Stimulated activated naive B cell treated with anti-CD40 and anti-IgM and Interleukin-4, amounts not matched to agents 10 μg/mL and 1 μg/mL and 100 μg/mL, for 72 hours (primary cell): Measurements from ENCODE around the gene OR10A2.

Experiments
- ATAC-seq, 2 donors: fragments of 150-1000 bp; cut with Tn5 transposase; replicated peaks; 2 replicates each; pipeline ENCODE4 v1.10.0; 2021; ENCODE audit warnings: moderate library complexity in 1 of 2
- DNase-seq: peaks from one replicate; pipeline ENCODE4 v3.0.0; 2021
- H3K27ac Mint-ChIP-seq: one replicate; pipeline ENCODE4 v1.8.0; 2022; ENCODE audit warnings: mild to moderate bottlenecking, mixed read lengths
- H3K27me3 Mint-ChIP-seq, 2 donors: one replicate each; pipeline ENCODE4 v1.8.0; 2022; ENCODE audit warnings: mixed read lengths in 2 of 2
- H3K36me3 Mint-ChIP-seq, 2 donors: one replicate each; pipeline ENCODE4 v1.8.0; 2022; ENCODE audit warnings: mixed read lengths in 2 of 2, mild to moderate bottlenecking in 1 of 2
- H3K4me1 Mint-ChIP-seq, 2 donors: one replicate each; pipeline ENCODE4 v1.8.0; 2022; ENCODE audit warnings: mixed read lengths in 2 of 2, mild to moderate bottlenecking in 1 of 2
- H3K4me3 Mint-ChIP-seq, 2 donors: one replicate each; pipeline ENCODE4 v1.8.0; 2022; ENCODE audit warnings: mild to moderate bottlenecking in 2 of 2, mixed read lengths in 2 of 2, moderate library complexity in 1 of 2
- H3K9me3 Mint-ChIP-seq, 2 donors: one replicate each; pipeline ENCODE4 v1.8.0; 2022; ENCODE audit warnings: mixed read lengths in 2 of 2, mild to moderate bottlenecking in 1 of 2

The OR10A2 gene, protein sequence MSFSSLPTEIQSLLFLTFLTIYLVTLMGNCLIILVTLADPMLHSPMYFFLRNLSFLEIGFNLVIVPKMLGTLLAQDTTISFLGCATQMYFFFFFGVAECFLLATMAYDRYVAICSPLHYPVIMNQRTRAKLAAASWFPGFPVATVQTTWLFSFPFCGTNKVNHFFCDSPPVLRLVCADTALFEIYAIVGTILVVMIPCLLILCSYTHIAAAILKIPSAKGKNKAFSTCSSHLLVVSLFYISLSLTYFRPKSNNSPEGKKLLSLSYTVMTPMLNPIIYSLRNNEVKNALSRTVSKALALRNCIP

DNA sequence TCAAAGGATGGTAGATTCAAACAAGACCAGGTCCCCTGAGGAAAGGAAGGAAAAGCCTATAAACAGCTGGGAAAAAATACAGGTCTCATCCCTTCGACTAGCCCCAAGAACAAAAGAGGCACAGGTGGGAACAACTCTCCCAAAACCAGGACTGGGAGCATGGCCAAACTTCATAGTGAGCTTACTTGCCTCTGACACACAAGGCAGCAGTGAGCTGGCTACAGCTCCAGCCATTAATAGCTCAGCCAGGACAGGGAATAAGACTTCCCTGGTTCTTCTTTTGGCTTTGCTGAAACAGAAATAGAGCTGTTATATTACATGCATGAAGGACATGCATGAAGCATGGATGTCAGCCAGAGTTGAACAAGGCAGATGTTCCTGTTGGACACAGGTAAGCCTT, at the start of gene OR10A2:
OR10A2 (plus strand) TSS at position 97 of the 400 bp plus-strand sequence. CDS start 6,698 bp downstream, outside the sequence.
- Mint-ChIP-seq H3K4me3 (no peak within 1 kb of the TSS), H3K4me1 (no peaks in the 10 kb centered on the region), H3K9me3 (peaks cover 0 to 6% of the 10 kb centered on the region in 2 donors), H3K36me3 (peaks cover 0 to 4% of the 10 kb centered on the region in 2 donors), H3K27ac (no peak within 1 kb of the TSS), H3K27me3 (peaks cover 7 to 12% of the 10 kb centered on the region in 2 donors)
- ATAC-seq (no peak), DNase-seq (no peak)

DNA sequence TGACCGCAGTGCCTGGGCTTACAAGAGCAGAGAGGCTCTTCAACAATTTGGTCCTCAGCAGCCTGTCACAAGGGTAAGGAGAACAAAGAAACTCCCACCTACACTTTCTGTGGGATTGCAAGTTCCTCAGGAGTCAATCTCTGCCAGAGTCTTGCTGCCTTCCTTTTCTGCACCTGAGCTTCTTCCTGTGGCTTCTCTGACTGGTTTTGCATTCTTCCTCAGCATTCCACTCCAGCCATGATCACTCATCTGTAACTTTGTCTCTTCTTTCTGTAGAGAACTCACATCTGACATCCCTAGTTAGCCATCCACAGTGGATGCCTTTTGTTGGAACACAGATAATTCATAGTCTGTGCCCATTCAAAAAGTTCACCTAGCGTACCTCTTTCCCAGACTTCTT, 49.2 kb upstream of the OR10A2 start:
- no peak overlapping the region for H3K27ac Mint-ChIP-seq
- H3K4me1 Mint-ChIP-seq: peaks cover 0 to 4% of the 10 kb centered on the region in 2 donors
- H3K9me3 Mint-ChIP-seq: no peaks in the 10 kb centered on the region
- no peak overlapping the region for H3K4me3 Mint-ChIP-seq
- ATAC-seq (no peak), DNase-seq (no peak)
- H3K36me3 Mint-ChIP-seq: no peaks in the 10 kb centered on the region
- peaks cover 35 to 38% of the 10 kb centered on the region in 2 donors for H3K27me3 Mint-ChIP-seq

DNA sequence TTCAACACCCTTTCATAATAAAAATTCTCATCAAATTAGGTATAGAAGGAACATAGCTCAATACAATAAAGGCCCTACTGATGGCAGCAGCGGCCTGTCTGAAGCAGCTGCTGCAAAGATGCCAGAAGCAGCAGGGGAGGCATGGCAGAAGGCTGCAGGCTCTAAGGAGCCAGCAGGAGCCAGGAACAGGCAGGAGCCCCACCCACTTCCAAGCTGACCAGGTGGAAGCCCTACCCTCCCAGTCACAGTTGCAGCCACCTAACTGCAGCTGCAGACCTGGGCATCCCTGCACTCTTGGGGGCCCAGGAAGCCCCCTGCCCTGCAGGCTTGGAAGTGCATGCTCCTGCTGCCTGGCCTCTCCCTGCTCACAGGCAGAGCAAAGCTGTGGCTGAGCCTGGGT, 45.2 kb upstream of the OR10A2 start:
- Mint-ChIP-seq H3K9me3 (peaks cover 4 to 6% of the 10 kb centered on the region in 2 donors), H3K27me3 (peaks cover 20 to 23% of the 10 kb centered on the region in 2 donors), H3K36me3 (peaks cover 0 to 3% of the 10 kb centered on the region in 2 donors), H3K4me1 (no peaks in the 10 kb centered on the region), H3K4me3 (no peak overlapping the region), H3K27ac (no peak overlapping the region)
- DNase-seq (no peak), ATAC-seq (no peak)

DNA sequence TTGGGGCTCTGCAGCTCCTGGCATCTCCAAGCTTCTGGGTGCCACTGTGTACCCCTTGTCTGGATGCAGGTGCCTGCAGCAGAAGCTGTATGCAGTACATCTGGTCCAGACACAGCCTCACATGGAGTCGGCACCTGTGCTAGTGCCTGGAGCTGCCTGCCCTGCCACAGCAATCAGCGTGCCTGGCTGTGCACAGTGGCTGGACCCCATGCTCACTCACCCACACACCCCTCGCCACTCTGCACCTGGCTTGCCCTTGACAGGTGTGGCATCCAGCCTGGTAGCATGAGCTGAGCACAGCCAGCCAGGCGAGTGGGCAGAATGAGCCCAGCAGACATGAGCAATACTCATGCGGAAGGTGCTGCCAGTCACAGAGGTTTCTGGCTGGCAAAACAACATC, 43.9 kb upstream of the OR10A2 start:
- Mint-ChIP-seq H3K9me3 (peaks cover 4 to 6% of the 10 kb centered on the region in 2 donors), H3K4me1 (no peaks in the 10 kb centered on the region), H3K27me3 (peaks cover 11 to 16% of the 10 kb centered on the region in 2 donors), H3K27ac (no peak overlapping the region), H3K36me3 (peaks cover 0 to 3% of the 10 kb centered on the region in 2 donors), H3K4me3 (no peak overlapping the region)
- no peak for ATAC-seq
- no peak for DNase-seq

DNA sequence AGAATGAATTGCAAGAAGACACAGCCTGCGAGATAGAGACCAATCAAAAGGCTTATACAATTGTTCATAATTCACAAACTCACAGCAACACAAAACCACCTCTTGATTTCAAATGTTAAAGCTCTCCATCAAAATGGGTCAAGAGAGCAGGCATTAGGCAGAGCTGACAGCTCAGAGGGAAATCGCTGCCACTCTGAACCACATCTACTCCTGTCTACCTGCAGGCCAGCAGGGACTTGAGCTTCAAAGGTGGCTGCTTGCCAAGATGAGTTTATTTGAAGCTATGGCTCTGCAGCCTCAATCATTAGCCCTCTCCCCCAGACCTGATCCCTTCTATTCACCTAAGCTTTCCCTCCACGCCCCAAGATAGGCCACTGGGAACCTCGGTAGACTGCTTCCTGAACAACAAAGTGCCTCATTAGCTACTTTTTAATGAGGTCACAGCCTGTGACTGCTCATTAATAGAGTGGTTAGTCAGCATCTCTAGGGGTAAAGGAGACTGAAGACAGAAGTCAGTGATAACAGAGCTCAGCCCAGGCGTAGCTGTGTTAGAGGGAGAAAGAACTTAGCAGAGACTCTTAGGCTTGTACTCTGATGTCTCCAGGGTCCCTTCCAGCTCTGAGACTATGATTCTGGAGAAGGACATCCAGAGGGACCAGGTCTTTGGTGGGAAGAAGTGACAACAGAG, 38.6 kb upstream of the OR10A2 start:
- peaks cover 0 to 3% of the 10 kb centered on the region in 2 donors for H3K36me3 Mint-ChIP-seq
- H3K27ac Mint-ChIP-seq: no peak overlapping the region
- DNase-seq (no peak), ATAC-seq (no peak)
- no peak overlapping the region for H3K4me3 Mint-ChIP-seq
- H3K27me3 Mint-ChIP-seq: peaks cover 7 to 25% of the 10 kb centered on the region in 2 donors
- peaks cover 4 to 5% of the 10 kb centered on the region in 2 donors for H3K9me3 Mint-ChIP-seq
- no peaks in the 10 kb centered on the region for H3K4me1 Mint-ChIP-seq

DNA sequence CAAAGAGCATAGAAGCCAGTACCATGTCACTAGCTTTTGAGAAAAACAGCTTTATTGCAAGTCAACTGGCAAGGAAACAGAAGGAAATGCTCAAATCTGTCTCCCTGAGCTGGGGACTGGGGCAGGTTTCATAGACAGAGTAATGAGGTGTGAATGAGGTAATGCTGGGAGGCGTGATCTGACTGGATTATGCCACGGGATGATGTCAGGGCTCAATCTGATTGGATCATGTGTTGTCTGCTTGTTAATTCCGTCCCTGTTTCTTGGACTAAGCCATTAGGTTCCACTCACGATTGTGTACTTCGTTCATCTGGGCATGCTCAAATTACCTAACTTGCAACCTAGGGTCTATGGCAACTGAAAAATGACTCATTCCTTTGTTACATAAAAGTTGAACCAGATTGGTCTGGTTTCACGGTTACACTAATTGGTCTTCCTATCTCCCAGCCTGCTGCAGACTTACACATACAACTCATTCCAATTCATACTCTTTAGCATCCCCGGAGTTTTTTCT, 37.6 kb upstream of the OR10A2 start:
- DNase-seq (no peak), ATAC-seq (no peak)
- Mint-ChIP-seq H3K9me3 (peaks cover 0 to 2% of the 10 kb centered on the region in 2 donors), H3K4me1 (no peaks in the 10 kb centered on the region), H3K27ac (no peak overlapping the region), H3K36me3 (peaks cover 0 to under 1% of the 10 kb centered on the region in 2 donors), H3K4me3 (no peak overlapping the region), H3K27me3 (peaks cover 3 to 19% of the 10 kb centered on the region in 2 donors)

DNA sequence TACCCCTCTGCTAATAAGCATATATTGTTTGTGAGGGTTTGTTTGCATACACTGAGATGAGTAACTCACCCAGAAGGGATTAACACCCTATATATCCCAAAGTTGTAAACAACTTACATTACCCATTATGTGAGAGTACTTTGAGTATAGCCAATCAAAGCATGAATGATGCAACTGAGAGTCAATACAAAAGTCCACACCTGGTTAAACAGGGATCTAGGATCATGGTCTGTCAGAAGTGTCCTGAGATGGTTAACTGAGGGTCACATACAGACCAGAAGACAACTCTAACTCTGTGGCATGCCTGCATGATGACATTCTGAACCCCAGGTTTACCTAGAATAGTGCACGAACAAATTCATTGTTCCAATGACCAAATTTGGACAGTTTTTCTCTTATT, 34.8 kb upstream of the OR10A2 start:
- ATAC-seq: no peak
- Mint-ChIP-seq H3K27ac (no peak overlapping the region), H3K36me3 (no peaks in the 10 kb centered on the region), H3K4me3 (no peak overlapping the region), H3K27me3 (peaks cover 0 to 12% of the 10 kb centered on the region in 2 donors), H3K4me1 (peaks cover 6 to 11% of the 10 kb centered on the region in 2 donors), H3K9me3 (no peaks in the 10 kb centered on the region)
- DNase-seq: no peak

DNA sequence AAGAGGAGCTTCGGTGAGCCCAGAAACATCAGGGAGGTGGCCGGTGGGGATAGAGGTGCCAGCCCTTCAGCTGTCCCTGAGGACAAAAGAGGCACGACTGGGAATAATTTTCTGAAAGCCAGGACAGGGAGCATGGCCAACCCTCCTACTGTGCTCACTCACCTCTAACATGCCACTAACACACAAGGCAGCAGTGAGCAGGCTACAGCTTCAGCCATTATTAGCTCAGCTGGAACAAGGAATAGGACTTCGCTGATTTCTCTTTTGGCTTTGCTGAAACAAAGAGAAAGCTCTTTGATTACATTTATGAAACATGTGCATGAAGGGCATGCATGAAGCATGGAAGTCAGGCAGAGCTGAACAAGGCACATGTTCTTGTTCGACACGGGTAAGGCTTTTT, 29.5 kb upstream of the OR10A2 start:
- Mint-ChIP-seq H3K4me1 (peaks cover 11 to 17% of the 10 kb centered on the region in 2 donors), H3K36me3 (no peaks in the 10 kb centered on the region), H3K4me3 (no peak overlapping the region), H3K9me3 (no peaks in the 10 kb centered on the region), H3K27ac (no peak overlapping the region), H3K27me3 (peaks cover 0 to 6% of the 10 kb centered on the region in 2 donors)
- ATAC-seq (no peak), DNase-seq (no peak)

DNA sequence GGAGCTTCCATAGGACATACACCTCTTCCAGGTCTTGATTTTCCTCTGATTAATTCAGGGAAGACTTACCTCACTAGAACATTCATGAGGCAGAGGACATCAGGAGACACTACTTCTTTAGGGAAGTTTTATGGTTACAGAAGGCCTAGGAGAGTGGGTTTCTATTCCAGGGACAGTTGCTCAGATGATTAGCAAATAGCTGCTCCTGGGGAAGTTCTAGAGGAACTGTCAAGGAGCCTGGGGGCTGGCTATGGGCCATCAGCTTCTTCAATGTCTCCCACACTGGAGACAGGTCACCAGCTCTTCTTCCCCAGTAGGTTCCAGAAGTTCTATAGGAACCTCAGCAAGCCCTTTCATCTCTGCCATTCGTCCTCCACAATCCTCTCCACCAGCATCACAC, 28.8 kb upstream of the OR10A2 start:
- no peaks in the 10 kb centered on the region for H3K36me3 Mint-ChIP-seq
- H3K4me1 Mint-ChIP-seq: peaks cover 11 to 17% of the 10 kb centered on the region in 2 donors
- no peak overlapping the region for H3K4me3 Mint-ChIP-seq
- no peaks in the 10 kb centered on the region for H3K27me3 Mint-ChIP-seq
- ATAC-seq (no peak), DNase-seq (no peak)
- H3K27ac Mint-ChIP-seq: no peak overlapping the region
- H3K9me3 Mint-ChIP-seq: no peaks in the 10 kb centered on the region

DNA sequence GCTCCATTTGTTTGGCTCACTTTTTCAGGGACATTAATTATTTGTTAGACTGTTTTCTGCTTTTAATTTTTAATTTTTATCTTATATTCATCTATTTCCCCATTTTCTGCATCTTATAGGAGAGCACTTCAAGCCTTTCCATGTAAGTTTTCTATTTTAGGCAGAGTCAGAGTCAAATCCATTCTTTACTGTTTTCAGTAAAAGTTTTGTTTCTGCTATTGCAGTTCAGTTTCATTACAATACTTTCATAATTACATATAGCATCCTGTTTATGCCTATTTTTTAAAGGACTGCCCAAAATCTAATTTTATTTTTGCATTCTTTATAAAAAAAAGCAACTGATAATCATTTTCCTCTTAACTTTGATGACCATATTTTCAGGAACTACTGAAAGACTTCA, 21.2 kb upstream of the OR10A2 start:
- Mint-ChIP-seq H3K27me3 (peaks cover 21 to 22% of the 10 kb centered on the region in 2 donors), H3K4me3 (no peak overlapping the region), H3K27ac (no peak overlapping the region), H3K4me1 (no peaks in the 10 kb centered on the region), H3K36me3 (no peaks in the 10 kb centered on the region), H3K9me3 (peaks cover 0 to 1% of the 10 kb centered on the region in 2 donors)
- ATAC-seq: no peak
- DNase-seq: no peak

DNA sequence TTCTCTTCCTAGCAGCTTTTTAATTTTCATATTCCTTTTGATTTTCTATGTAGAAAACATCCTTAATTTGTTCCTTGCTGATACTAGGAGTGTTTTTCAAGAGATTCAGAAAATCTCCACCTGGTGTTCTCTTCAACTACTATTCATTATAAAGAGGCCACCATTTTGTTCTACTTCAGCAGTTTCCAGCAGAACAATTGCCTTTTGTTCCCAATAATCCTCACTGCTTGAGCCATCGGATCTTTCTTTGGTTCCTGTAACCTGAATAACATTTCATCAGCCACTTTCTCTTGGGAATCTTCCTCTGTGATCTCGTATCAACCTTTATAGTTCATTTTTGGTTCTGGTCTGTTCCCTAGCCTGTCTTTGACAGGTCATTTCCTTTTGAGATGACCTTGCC, 19.2 kb upstream of the OR10A2 start:
- no peaks in the 10 kb centered on the region for H3K4me1 Mint-ChIP-seq
- H3K27me3 Mint-ChIP-seq: peaks cover 22 to 28% of the 10 kb centered on the region in 2 donors
- no peak for ATAC-seq
- H3K4me3 Mint-ChIP-seq: no peak overlapping the region
- no peaks in the 10 kb centered on the region for H3K36me3 Mint-ChIP-seq
- peaks cover 0 to 1% of the 10 kb centered on the region in 2 donors for H3K9me3 Mint-ChIP-seq
- no peak overlapping the region for H3K27ac Mint-ChIP-seq
- DNase-seq: no peak

DNA sequence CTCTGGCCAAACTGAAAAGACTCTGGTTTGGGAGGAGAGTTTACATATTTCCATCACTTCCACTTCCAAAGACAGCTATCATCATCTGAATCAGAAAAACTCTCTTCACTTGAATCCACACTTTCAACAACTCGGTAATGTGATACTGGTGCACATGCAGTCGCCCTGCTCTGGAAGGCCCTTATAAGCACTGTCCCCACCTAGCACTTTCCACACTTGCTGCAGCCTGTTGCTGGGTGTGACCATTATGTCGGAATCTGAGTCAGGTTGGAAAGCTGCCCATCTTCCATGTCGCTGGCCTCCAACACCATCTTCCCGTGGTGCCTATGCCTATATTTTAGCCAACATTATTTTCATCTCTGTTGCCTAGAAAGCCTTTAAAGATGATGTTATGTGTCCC, 18.5 kb upstream of the OR10A2 start:
- Mint-ChIP-seq H3K4me3 (no peak overlapping the region), H3K4me1 (no peaks in the 10 kb centered on the region), H3K36me3 (no peaks in the 10 kb centered on the region), H3K27me3 (peaks cover 22 to 28% of the 10 kb centered on the region in 2 donors), H3K9me3 (peaks cover 0 to 1% of the 10 kb centered on the region in 2 donors), H3K27ac (no peak overlapping the region)
- no peak for DNase-seq
- no peak for ATAC-seq

DNA sequence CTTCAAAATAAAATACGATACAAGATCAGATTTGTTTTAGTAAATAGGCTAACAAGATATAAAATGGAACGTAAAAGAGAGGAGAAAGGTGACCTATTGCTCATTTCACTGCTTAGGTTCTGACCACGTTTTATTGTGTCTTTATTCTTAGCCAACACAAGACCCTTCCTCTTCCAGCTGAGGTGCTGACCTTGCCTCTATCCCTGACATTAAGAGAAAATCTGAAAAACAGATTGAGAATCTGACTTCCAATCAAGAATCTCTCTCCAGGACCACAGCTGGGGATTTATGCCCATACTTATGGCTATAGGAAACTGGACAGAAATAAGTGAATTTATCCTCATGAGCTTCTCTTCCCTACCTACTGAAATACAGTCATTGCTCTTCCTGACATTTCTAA, 17.5 kb upstream of the OR10A2 start, which contains the start of gene OR10A5:
OR10A5 (plus strand) TSS at position 301 of the 400 bp plus-strand sequence; CDS start at position 301, 0 bp downstream.
- ATAC-seq (no peak), DNase-seq (no peak)
- Mint-ChIP-seq H3K9me3 (peaks cover 1 to 2% of the 10 kb centered on the region in 2 donors), H3K4me1 (peaks cover 0 to 1% of the 10 kb centered on the region in 2 donors), H3K27me3 (peaks cover 22 to 28% of the 10 kb centered on the region in 2 donors), H3K27ac (no peak within 1 kb of the TSS), H3K36me3 (no peaks in the 10 kb centered on the region), H3K4me3 (no peak within 1 kb of the TSS)

DNA sequence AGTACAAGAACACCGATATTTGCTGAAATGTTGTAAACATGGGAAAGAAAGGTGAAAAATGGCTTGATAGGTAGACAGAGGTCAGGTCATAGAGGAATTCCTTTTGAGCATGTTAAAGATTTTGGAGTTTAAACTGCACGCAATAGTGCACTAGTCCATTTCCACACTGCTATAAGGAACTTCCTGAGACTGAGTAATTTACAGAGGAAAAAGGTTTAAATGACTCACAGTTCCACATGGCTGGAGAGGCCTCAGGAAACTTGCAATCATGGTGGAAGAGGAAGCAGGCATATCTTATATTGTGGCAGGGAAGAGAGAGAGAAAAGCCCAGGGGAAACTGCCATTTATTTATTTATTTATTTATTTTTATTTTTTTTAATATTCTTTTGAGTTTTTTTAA, 12.3 kb upstream of the OR10A2 start:
- Mint-ChIP-seq H3K9me3 (peaks cover 12 to 14% of the 10 kb centered on the region in 2 donors), H3K27me3 (peaks cover 16 to 25% of the 10 kb centered on the region in 2 donors), H3K4me3 (no peak overlapping the region), H3K36me3 (peaks cover 3% of the 10 kb centered on the region in 2 donors), H3K27ac (no peak overlapping the region), H3K4me1 (peaks cover 0 to 4% of the 10 kb centered on the region in 2 donors)
- DNase-seq (no peak), ATAC-seq (peak in 1 of 2 donors; percentile 33)
